HG02981 (cell line): ENCODE measurements around the gene LMTK2.
A peak's percentile ranks its signal among the peaks of the same experiment; 100 is the strongest.

Source experiments
- ATAC-seq: cut with Tn5 transposase; IDR thresholded peaks from one replicate; pipeline ENCODE4 v1.9.1; 2021; ENCODE audit warnings: mild to moderate bottlenecking, moderate library complexity; ENCODE audit not compliant: unreplicated experiment

LMTK2 gene

GRCh38 chr7:98231493-98232262, 125.0 kb downstream of the LMTK2 start:
- ATAC-seq = no peak

GRCh38 chr7:98232263-98232585, 125.6 kb downstream of the LMTK2 start:
- ATAC-seq = no peak

GRCh38 chr7:98232799-98233198, 126.1 kb downstream of the LMTK2 start:
- no peak for ATAC-seq

GRCh38 chr7:98233219-98234070, 126.8 kb downstream of the LMTK2 start:
- no peak for ATAC-seq

- ATAC-seq = no peak
Observed at GRCh38 chr7:98234429-98235147, 127.9 kb downstream of the LMTK2 start.

GRCh38 chr7:98235901-98236300, 129.2 kb downstream of the LMTK2 start:
- ATAC-seq = no peak

- no peak for ATAC-seq
Observed at GRCh38 chr7:98236355-98237185, 129.9 kb downstream of the LMTK2 start.

GRCh38 chr7:98238076-98238475, 131.4 kb downstream of the LMTK2 start:
- ATAC-seq = no peak

GRCh38 chr7:98238976-98239375, 132.3 kb downstream of the LMTK2 start:
- ATAC-seq = no peak

GRCh38 chr7:98240961-98241673, 134.5 kb downstream of the LMTK2 start:
- peak; percentile 76 for ATAC-seq

- ATAC-seq = peak; percentile 20
Observed at GRCh38 chr7:98241674-98242241, 135.1 kb downstream of the LMTK2 start.

- ATAC-seq = no peak
Observed at GRCh38 chr7:98242342-98242741, 135.7 kb downstream of the LMTK2 start.

- ATAC-seq = no peak
Observed at GRCh38 chr7:98242934-98243333, 136.3 kb downstream of the LMTK2 start.

- ATAC-seq = no peak
Observed at GRCh38 chr7:98244871-98245270, 138.2 kb downstream of the LMTK2 start.

GRCh38 chr7:98248156-98248555, 141.5 kb downstream of the LMTK2 start:
- ATAC-seq = no peak

- ATAC-seq = no peak
Observed at GRCh38 chr7:98249106-98249505, 142.4 kb downstream of the LMTK2 start.

- no peak for ATAC-seq
Observed at GRCh38 chr7:98250789-98251188, 144.1 kb downstream of the LMTK2 start.

GRCh38 chr7:98251231-98251600, 144.6 kb downstream of the LMTK2 start:
- ATAC-seq = peak; percentile 14

- peak; percentile 97 for ATAC-seq
Observed at GRCh38 chr7:98251601-98252424, 145.2 kb downstream of the LMTK2 start, which contains the start of gene TECPR1. Gene TECPR1, minus strand, starts transcription at chr7:98252232. Its CDS starts 6,086 bp downstream, at chr7:98246146.
